Measurements from ENCODE around the gene SEC23B. TPM values are rescaled to one million over a fixed set of nuclear protein-coding genes. Genes with fewer than 3 reads are reported as not detected.
A peak's percentile ranks its signal among the peaks of the same experiment; 100 is the strongest.
"Not testable (repeated sequence)": the region's sequence is repeated elsewhere in the genome, so short reads cannot be mapped to it uniquely, and the experiment has no call there.

The SEC23B gene
- polyA plus RNA-seq (ENCODE audit: insufficient read length in 10 of 10): 10 to 100 TPM; 16.4 to 26.0 (median 19.3) TPM
- long read RNA-seq, donor 1, partial matches to known transcripts: 0 of 2 reads
- long read RNA-seq, donor 1, other reads (novel, unspliced or antisense): 0 of 2 reads
- long read RNA-seq, donor 2, partial matches to known transcripts: 0 of 3 reads
- long read RNA-seq, donor 2, other reads (novel, unspliced or antisense): 0 of 3 reads
- long read RNA-seq, donor 3: 0 reads
- long read RNA-seq, donor 4, partial matches to known transcripts: 0 of 5 reads
- long read RNA-seq, donor 4, other reads (novel, unspliced or antisense): 0 of 5 reads
- long read RNA-seq, donor 5: 0 reads
- long read RNA-seq, donor 6, partial matches to known transcripts: 0 of 5 reads
- long read RNA-seq, donor 6, other reads (novel, unspliced or antisense): 0 of 5 reads
- long read RNA-seq, donor 7, partial matches to known transcripts: 0 of 1 reads
- long read RNA-seq, donor 7, other reads (novel, unspliced or antisense): 0 of 1 reads
- long read RNA-seq, donor 8, partial matches to known transcripts: 0 of 2 reads
- long read RNA-seq, donor 8, other reads (novel, unspliced or antisense): 0 of 2 reads
- long read RNA-seq, donor 9, partial matches to known transcripts: 0 of 1 reads
- long read RNA-seq, donor 9, other reads (novel, unspliced or antisense): 0 of 1 reads

DNA sequence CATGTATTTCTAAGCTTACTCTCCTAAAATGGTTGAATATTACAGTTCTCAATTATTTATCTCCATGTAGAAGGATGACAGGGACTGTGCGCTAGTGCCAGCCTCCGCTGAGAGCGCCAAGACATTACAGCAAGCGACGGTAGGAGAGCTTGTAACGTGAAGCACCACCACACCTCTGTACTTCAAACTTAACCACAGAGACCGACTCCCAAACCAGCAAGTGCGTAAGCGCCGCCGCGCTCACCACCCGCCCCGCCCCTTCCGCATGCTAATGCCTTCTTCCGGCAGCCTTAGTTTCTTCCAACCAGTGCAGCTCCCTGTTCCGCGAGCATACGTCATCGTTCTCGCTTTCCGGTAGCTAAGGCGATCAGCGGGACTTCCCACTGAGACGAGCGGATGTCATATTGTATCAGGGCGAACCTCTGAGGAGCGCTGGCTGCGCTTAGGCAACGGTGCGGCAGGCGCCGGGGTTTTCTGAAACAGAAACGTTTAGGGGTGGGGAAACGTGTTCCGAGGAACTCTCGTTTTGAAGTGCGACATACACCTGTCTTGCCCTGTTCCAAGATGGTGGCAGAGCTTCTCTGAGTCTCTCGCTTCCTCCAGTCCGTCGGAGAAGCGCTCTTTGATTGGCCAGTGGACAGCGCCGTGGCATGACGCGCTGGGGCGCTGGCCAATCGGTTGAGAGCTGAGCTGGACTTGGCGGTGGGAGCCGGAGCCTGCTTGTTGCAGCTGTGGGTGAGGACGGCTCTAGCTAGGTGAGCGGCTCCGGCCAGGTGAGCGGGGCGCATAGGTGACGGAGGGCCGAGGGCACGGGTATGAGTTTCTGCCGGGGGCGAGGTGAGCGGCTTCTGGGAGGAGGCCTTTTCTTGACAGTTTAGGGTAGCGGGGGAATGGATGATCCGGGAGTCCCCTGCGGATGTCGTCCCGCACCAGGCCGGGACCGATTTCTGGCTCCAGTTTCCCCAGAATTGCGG, at the start of gene SEC23B:
TSS of gene SEC23B (plus strand) at position 723 of the 974 bp plus-strand sequence. CDS start 2,896 bp downstream, outside the sequence.
- DNase-seq: peak; percentile 97 to 99 (median 97)

GRCh38 chr20:18465536-18466200, 42.1 kb upstream of the SEC23B start:
- no peak for DNase-seq

GRCh38 chr20:18466574-18466893, 41.2 kb upstream of the SEC23B start:
- no peak for DNase-seq

DNA sequence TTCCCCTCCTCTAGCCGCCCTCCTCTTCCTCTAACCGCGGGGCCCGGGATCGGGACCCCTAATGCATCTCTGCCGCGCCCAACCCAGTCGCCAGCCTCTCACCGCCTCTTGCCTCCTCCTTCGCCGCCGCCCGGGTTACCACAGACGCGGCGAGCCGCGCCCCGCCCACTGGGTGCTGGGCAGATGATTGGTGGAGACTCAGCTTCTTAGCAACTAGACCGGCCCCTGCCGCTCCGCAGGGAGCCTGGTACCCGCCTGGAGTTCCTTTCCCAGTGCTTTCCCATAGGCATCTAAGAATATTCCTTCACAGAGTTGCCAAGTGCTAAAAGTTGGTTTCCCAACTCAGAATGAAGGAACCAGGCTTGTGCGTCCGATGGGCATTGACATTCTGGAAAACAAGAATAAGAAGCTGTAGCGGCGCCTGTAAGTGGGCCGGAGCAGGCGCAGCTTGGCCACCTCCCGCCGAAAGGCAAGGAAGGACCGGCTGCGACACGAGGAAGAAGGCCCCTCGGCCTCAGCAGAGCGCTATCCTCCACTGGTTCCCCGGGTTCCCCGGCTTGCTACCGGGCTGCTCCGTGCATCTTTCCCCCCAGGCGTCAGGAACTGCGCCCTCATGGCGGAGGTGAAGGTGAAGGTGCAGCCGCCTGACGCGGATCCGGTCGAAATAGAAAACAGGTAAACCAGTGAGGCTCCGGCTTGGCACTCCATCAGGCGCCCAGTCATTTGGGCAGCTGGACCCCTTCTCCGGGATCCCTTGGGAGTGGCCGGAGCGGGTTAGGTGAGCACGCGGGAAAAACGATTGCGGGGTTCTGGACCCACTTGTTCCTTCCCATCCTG, 40.6 kb upstream of the SEC23B start, which contains the start of the genes DZANK1 and POLR3F:
TSS of gene DZANK1 (minus strand) at position 137 of the 837 bp plus-strand sequence. CDS start 1,672 bp downstream, outside the sequence.
TSS of gene POLR3F (plus strand) at position 497 of the 837 bp plus-strand sequence. CDS start at position 614, 117 bp downstream.
- DNase-seq: peak; percentile 96 to 99 (median 97)

GRCh38 chr20:18477218-18477617, 30.5 kb upstream of the SEC23B start:
- no peak for DNase-seq

- DNase-seq: no peak
Measured at GRCh38 chr20:18477821-18478220, 29.9 kb upstream of the SEC23B start.

- DNase-seq: no peak
Measured at GRCh38 chr20:18481596-18481995, 26.1 kb upstream of the SEC23B start.

DNA sequence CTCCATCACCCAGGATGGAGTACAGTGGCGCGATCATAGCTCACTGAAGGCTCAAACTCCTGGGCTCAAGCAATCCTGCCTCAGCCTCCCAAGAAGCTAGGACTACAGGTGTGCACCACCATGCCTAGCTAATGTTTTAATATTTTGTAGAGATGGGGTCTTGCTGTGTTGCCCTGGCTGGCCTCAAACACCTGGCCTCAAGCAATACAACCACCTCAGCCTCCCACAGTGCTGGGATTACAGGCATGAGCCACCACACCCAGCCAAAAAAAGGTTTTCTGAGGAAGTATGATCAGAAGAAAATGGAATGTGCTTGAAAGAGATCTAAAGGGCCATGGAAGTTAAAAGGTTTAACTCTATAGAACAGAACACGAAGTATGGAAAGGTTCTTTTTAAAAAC, 19.4 kb upstream of the SEC23B start:
- DNase-seq: no peak

DNA sequence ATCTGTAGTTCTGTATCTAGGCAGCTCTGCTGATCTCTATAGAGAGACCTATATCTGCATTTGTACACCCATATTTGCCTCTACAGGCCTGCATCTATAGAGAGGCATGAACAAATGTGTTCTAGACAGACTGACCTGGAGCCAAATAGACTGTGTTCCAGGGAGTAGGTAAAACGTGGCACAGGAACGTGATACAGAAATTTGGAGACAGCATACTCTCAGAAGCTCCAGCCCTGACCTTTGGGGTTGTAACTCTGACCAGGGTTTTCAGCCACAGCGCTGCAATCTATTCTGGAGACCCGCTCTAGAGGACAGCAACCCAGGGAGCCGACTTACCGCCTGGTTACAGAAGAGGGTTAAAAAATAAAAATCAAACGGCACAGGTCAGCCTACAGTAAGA, 11.7 kb upstream of the SEC23B start:
- peak in 1 of 3 donors; percentile 8 for DNase-seq

DNA sequence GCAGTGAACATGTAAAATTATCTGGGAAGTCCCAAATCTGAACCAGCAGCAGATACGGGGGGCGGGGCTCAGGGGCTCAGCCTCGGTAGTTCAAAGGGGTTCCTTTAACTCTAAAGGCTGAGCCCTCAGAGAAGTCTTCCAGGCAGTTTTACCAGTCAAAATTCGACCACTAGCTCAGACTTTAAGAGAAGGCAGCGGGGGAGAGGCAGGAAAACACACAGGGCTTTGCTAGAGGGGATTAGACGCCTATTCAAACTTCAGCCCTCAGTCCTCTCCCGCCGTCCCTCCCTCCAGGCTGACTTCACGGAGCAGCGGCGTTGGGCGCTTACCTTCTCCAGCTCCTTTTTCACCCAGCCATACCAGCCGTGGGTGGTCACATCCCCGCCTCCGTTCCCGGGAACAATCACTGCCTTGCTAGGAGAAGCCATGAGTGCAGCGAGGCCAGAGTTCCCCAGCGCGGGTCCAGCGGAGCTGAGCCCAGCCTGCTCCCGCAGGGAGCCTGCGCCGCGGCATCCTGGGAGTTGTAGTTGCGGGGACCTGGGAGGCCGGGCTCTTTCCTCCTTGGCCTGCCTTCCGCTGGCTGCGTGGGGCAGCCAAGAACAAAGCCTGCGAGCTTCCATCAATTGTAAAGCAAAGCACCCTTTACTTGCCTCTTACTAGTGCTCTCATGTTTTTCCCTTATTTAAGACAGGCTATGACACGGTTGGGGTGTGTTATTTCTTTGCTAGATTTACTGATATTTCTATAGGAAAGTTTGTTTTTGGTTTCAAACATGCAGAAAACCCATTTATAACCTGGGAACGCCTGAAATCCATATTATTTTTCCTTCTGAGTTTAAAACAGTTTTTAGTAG, 10.8 kb upstream of the SEC23B start, which contains the start of gene RBBP9:
TSS of gene RBBP9 (minus strand) at position 486 of the 853 bp plus-strand sequence. CDS start at position 428, 58 bp downstream.
- DNase-seq: peak; percentile 74 to 95 (median 88)

DNA sequence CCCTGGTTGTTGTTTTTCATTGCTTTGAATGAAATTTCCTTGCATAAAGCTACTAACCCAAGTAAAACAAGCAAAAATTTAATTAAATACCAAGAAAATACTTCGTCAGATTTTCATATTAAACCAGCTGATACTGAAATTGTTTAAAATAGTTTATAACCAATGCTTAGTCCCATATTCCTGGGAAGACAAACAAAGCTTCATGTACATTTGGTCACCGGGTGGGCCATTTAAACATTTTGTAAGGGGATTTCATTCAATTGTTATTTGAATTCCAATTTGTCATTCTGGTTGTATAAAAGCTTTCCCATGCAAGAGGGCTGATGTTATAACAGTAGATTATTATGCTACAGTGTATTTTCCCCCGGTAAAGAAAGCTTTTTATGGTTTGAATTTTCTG, 10.1 kb upstream of the SEC23B start:
- no peak for DNase-seq

GRCh38 chr20:18501672-18502071, 6.1 kb upstream of the SEC23B start:
- DNase-seq: not testable (repeated sequence)

- DNase-seq: peak in 1 of 3 donors; percentile 11
Measured at GRCh38 chr20:18504479-18505060, 3.2 kb upstream of the SEC23B start.

DNA sequence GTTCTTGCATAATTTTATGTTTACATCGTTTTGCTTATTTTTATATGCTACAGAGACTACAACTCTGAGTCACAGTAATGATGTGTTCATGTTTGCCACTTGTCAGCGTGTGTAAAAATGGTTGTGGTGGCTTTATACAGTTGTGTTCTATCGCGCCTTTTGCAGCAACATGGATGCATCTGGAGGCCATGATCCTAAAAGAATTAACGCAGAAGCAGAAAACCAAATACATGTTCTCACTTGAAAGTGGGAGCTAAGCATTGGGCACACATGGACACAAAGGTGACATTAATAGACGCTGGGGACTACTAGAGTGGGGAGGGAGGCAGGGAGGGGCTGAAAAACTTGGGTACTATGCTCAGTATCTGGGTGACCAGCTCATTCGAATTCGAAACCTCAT, 996 bp upstream of the SEC23B start:
- DNase-seq: peak in 1 of 3 donors; percentile 3

- DNase-seq: no peak
Measured at GRCh38 chr20:18511571-18511970, 3.8 kb downstream of the SEC23B start.

DNA sequence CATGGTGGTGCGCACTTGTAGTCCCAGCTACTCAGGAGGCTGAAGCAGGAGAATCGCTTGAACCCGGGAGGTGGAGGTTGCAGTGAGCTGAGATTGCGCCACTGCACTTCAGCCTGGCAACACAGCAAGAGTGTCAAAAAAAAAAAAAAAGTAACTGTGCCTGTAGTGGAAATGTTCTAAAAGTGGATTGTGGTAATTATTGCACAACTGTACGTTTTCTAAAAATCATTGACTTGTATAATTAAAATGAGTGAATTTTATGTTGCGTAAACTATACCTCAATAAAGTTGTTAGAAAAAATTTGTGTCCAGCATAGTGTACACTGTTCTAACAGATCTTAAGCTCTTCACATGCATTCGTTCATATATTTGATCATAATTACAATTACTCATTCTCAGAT, 5.5 kb downstream of the SEC23B start:
- DNase-seq: no peak

GRCh38 chr20:18514127-18514526, 6.4 kb downstream of the SEC23B start:
- no peak for DNase-seq

- no peak for DNase-seq
Measured at GRCh38 chr20:18515973-18516372, 8.2 kb downstream of the SEC23B start.

DNA sequence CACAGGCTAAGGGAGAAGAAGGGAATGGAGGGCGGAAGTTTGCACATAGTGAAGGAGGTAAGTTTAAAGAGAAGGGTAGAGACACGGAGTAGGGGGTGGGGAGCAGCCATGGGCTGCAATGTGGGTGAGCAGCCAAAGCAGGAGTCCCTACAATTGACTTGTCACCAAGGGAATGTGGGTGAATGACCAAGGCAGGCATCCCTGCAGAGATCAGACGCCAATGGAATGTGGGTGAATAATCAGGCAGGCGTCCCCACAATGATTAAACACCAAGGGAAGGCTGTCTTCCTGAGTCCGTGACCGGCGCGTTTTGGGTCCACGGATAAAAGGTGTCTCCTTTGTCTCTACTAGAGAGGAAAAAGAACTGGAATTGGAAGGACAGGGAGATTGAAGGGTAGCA, 14.3 kb downstream of the SEC23B start:
- DNase-seq: not testable (repeated sequence)

Data from muscle of back (tissue), 13 donors.